Measurements from ENCODE around the gene RUFY3. TPM values are rescaled to one million over a fixed set of nuclear protein-coding genes. Genes with fewer than 3 reads are reported as not detected.
"Not testable (repeated sequence)": the region's sequence is repeated elsewhere in the genome, so short reads cannot be mapped to it uniquely, and the experiment has no call there.

Gene RUFY3
- total and polyA plus RNA-seq, 2 of the 13 experiments (the other 11 are each of a cell fraction or from before 2014, with no cell fraction given): 17.9 to 25.3 TPM

- TF ChIP-seq, protein P1, sequence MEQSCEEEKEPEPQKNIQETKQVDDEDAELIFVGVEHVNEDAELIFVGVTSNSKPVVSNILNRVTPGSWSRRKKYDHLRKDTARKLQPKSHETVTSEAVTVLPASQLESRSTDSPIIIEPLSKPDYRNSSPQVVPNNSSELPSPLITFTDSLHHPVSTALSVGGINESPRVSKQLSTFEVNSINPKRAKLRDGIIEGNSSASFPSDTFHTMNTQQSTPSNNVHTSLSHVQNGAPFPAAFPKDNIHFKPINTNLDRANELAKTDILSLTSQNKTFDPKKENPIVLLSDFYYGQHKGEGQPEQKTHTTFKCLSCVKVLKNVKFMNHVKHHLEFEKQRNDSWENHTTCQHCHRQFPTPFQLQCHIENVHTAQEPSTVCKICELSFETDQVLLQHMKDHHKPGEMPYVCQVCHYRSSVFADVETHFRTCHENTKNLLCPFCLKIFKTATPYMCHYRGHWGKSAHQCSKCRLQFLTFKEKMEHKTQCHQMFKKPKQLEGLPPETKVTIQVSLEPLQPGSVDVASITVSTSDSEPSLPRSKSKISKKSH (CRISPR knock-in tag; IDR thresholded peaks at IDR 0.05; ENCODE audit: borderline replicate concordance): peak; percentile 9; the same call in 1 of the 2 replicates
These were observed 33.0 kb upstream of the RUFY3 start (continued) for GRCh38 chr4:70688795-70689231.

GRCh38 chr4:70691661-70692060 lies 30.1 kb upstream of the RUFY3 start:
- intact Hi-C loops (cut with micrococcal nuclease; ENCODE audit: unreplicated experiment): no loop called here
- H3K9me3 ChIP-seq (ENCODE audit: low read length): no peaks in the 10 kb centered on the region
- WGBS (ENCODE audit: low lambda C conversion rate): 87% methylated on average over 1 of the region's 1 CpG
- no peak overlapping the region for H3K9ac ChIP-seq (ENCODE audit: insufficient read depth, low read depth, low read length)
- ChIA-PET POLR2A (interaction anchor here (6.8 kb wide), 1 partner anchor 12 kb away, joined by 75 read pairs; no protein-coding TSS in a partner anchor), CTCF (ENCODE audit: low intra/inter-chr PET ratio, low total read pairs) (no interaction called here)
- H3K36me3 ChIP-seq (replicated peaks in 1 of 2; ENCODE audit: control insufficient read depth in 1 of 2, insufficient read depth in 2 of 2, low read length in 2 of 2): no peaks in the 10 kb centered on the region
- H3K79me2 ChIP-seq (ENCODE audit: insufficient read depth, low read length): peaks cover 29% of the 10 kb centered on the region
- H2AFZ ChIP-seq (ENCODE audit: low read length): no peak overlapping the region
- peak overlapping the region; percentile 55 for H3K4me2 ChIP-seq (ENCODE audit: low read depth, low read length)
- H3K27me3 ChIP-seq (ENCODE audit: control insufficient read depth in 1 of 2, insufficient read depth in 2 of 2, low read length in 2 of 2): no peaks in the 10 kb centered on the region; a peak in 1 of 5 replicates
- H4K20me1 ChIP-seq (ENCODE audit: insufficient read depth, low read length): no peaks in the 10 kb centered on the region
- ATAC-seq (no peak), FAIRE-seq (no peak), DNase-seq (ENCODE audit: low spot score) (no peak)
- in situ Hi-C loops (cut with HindIII; ENCODE audit: extremely low pct_ligation_motif_present, low pct_unique_long_range_greater_than_20kb): no loop called here
- TF ChIP-seq ZNF709 (CRISPR knock-in tag; IDR thresholded peaks at IDR 0.05) (no peak), ZBTB20 (CRISPR knock-in tag; IDR thresholded peaks at IDR 0.05; ENCODE audit: borderline replicate concordance, low read depth) (no peak), MTA1 (CRISPR knock-in tag; IDR thresholded peaks at IDR 0.05; ENCODE audit: borderline replicate concordance) (no peak), ZSCAN29 (CRISPR knock-in tag; conservative IDR thresholded peaks at IDR 0.05) (no peak), POLR2G (IDR thresholded peaks at IDR 0.05; ENCODE audit: low read depth, low read length) (no peak)
- H3K4me3 ChIP-seq (replicated peaks in 1 of 3; ENCODE audit: insufficient read depth in 1 of 3, low read depth in 2 of 3, low read length in 3 of 3): no peak overlapping the region
- no peak overlapping the region for H3K27ac ChIP-seq (ENCODE audit: extremely low read length, insufficient read depth, low read length)
- BruUV-seq (replicated peaks): TSS peak; percentile 4
- peaks cover 25% of the 10 kb centered on the region for H3K4me1 ChIP-seq (ENCODE audit: insufficient read depth, low read length)

- H3K27me3 ChIP-seq (ENCODE audit: control insufficient read depth in 1 of 2, insufficient read depth in 2 of 2, low read length in 2 of 2); H3K4me2 ChIP-seq (ENCODE audit: low read depth, low read length); H3K9ac ChIP-seq (ENCODE audit: insufficient read depth, low read depth, low read length); H3K36me3 ChIP-seq (replicated peaks in 1 of 2; ENCODE audit: control insufficient read depth in 1 of 2, insufficient read depth in 2 of 2, low read length in 2 of 2); H3K9me3 ChIP-seq (ENCODE audit: low read length); in situ Hi-C loops (cut with HindIII; ENCODE audit: extremely low pct_ligation_motif_present, low pct_unique_long_range_greater_than_20kb); DNase-seq (ENCODE audit: low spot score); H4K20me1 ChIP-seq (ENCODE audit: insufficient read depth, low read length); H2AFZ ChIP-seq (ENCODE audit: low read length); H3K27ac ChIP-seq (ENCODE audit: extremely low read length, insufficient read depth, low read length); BruUV-seq (replicated peaks); CTCF ChIA-PET (ENCODE audit: low intra/inter-chr PET ratio, low total read pairs); H3K4me3 ChIP-seq (replicated peaks in 1 of 3; ENCODE audit: insufficient read depth in 1 of 3, low read depth in 2 of 3, low read length in 3 of 3); ATAC-seq; FAIRE-seq; intact Hi-C loops (cut with micrococcal nuclease; ENCODE audit: unreplicated experiment): not testable (repeated sequence)
- 97% methylated on average over 7 of the region's 7 CpGs for WGBS (ENCODE audit: low lambda C conversion rate)
- POLR2A ChIA-PET: interaction anchor here (1.0 kb wide), 1 partner anchor 9 kb away, joined by 3 read pairs; no protein-coding TSS in a partner anchor
- Histone ChIP-seq H3K79me2 (ENCODE audit: insufficient read depth, low read length) (peaks cover 17% of the 10 kb centered on the region), H3K4me1 (ENCODE audit: insufficient read depth, low read length) (peaks cover 20% of the 10 kb centered on the region)
These were observed 27.1 kb upstream of the RUFY3 start for GRCh38 chr4:70694633-70695032.
